Muscle of arm (tissue), 12 donors: ENCODE measurements around the gene FOXA2. TPM values are rescaled to one million over a fixed set of nuclear protein-coding genes. Genes with fewer than 3 reads are reported as not detected.

Experiments
- DNase-seq: peaks from one replicate; pipeline ENCODE4 v3.0.0-alpha.2; 2013
- polyA plus RNA-seq, 12 donors: library from polyadenylated mRNA; unstranded; fragments of 120-200 nt; gene quantifications; one replicate each; pipeline ENCODE4 v1.2.1, GENCODE V29; 2013; ENCODE audit not compliant: insufficient read length in 12 of 12

Gene FOXA2
- polyA plus RNA-seq, 12 donors = not detected

- DNase-seq = no peak
Measured at GRCh38 chr20:22584922-22585785, 782 bp upstream of the FOXA2 start.

- no peak for DNase-seq
Measured at GRCh38 chr20:22583773-22584521, 425 bp downstream of the FOXA2 start.

DNA sequence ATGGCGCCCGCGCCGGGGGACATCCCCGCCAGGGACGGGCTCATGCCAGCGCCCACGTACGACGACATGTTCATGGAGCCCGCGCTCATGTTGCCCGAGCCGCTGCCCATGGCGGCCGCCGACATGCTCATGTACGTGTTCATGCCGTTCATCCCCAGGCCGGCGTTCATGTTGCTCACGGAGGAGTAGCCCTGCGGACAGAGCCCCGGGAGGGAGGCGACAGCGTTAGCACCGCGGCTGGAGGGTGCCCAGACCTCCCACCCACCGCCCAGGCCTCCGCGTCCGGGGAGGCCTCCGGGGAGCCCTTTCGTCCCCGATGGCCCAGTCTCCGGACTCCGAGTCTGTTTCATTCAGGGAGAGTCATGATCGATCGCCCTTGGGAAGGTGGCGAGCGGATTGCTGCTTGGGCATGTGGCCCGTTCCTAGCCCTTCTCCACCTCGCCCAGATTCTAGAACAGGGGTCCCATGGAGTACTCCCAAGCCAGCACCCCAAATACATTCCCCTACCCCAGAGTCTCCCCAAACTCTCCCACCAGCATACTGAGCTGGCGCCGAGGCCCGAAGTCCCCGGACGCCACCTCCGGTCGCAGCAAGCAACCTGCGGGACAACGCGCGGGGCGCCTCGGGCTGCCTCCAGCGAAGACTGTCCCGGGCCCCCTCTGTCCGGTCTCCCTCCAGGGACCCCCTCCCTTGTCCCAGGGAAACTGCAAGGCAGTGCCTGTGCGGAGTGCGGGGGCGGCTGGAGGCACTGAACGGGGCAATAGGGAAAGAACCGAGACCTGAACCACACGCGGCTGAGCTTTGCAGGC lies 1.2 kb downstream of the FOXA2 start:
- DNase-seq = no peak

DNA sequence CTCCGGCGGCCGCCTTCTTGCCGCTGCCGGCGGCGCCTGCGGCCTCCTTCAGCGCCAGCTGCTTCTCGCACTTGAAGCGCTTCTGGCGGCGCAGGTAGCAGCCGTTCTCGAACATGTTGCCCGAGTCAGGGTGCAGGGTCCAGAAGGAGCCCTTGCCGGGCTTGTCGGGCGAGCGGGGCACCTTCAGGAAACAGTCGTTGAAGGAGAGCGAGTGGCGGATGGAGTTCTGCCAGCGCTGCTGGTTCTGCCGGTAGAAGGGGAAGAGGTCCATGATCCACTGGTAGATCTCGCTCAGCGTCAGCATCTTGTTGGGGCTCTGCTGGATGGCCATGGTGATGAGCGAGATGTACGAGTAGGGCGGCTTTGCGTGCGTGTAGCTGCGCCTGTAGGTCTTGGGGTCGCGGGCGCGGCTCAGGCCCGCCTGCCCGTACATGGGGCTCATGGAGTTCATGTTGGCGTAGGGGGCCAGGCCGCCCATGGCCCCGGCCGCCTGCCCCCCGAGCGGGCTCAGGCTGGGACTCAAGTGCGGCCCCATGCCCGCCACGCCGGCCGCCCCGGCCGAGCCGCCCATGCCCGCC lies 1.9 kb downstream of the FOXA2 start:
- DNase-seq = no peak

DNA sequence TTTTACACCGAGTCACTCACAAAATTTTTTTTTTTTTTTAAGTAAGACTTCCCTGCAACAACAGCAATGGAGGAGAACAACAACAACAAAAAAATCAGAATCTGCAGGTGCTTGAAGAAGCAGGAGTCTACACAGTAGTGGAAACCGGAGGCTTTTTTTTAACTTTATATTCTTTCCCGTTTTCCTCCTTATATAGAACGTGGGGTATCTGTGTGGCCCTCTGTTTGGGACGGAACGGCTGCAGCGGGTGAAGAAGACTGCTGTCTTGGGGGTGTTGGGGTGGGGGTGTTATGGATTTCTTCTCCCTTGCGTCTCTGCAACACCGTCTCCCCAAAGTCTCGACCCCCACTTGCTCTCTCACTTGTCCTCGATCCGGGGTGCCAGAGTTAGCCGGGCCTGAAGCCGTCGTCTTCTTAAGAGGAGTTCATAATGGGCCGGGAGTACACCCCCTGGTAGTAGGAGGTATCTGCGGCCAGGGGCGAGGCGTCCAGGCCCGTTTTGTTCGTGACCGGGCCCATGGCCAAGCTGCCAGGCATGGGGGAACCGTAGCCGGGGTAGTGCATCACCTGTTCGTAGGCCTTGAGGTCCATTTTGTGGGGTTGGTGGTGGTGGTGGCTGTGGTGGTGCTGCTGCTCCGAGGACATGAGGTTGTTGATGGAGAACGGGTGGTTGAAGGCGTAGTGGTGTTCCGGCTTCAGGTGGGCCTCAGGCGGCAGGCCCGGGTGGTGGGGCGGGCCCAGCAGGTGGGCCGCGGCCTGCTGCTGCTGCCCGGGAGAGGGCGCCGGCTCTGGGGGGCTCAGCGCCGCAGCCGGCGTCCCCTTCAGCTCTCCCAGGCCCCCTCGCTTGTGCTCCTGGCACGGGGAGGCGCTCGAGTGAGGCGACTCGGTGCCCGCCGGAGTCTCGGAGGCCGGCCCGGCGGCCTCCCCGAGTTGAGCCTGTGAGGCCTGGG lies 2.7 kb downstream of the FOXA2 start:
- DNase-seq = no peak

DNA sequence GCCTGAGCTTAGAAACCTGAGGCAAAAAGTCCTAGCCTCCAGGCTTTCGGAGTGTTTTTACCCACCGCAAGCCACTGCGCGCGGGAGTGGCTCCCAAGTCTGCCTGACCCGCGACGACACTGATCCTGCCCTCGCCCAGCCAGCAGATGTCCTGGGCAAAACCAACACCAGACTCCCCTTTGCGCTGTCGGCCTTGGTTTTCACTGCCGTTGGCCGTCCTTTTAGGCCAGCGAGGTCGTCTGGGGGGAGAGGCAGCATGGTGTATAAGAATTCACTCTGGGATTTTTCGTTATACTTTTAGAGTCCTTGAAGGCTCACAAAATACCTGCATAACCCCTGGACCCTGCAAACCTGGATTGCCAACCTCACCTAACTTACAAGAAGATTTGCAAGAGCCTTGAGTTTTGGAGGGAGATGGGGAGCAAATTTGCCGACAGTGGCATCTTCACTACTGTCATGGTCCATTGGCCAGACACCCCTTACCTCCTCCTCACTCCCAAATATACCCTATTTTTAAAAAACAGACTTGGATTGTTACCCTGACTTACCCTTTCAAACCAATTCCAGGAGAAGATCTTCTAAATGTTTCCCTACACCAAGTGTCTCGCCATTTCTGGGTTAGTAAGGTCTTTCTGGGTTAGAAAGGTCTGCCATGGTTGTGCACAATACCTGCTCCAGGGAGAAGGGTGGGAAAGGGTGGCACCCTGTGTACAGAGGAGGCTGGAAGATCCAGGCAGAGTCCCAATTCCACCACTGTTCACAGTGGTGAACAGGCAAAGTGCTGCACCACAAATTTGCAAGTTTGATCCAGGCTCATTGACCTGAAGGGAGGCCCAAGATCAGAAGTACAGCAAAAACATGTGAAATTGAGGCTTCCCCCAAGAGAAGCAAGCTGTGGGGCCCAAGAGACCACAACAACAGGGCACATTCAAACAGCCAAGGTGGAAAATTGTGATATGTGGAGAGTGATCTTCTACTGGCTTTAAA lies 4.4 kb downstream of the FOXA2 start:
- DNase-seq = no peak

GRCh38 chr20:22579119-22579427 lies 5.3 kb downstream of the FOXA2 start:
- DNase-seq = no peak

DNA sequence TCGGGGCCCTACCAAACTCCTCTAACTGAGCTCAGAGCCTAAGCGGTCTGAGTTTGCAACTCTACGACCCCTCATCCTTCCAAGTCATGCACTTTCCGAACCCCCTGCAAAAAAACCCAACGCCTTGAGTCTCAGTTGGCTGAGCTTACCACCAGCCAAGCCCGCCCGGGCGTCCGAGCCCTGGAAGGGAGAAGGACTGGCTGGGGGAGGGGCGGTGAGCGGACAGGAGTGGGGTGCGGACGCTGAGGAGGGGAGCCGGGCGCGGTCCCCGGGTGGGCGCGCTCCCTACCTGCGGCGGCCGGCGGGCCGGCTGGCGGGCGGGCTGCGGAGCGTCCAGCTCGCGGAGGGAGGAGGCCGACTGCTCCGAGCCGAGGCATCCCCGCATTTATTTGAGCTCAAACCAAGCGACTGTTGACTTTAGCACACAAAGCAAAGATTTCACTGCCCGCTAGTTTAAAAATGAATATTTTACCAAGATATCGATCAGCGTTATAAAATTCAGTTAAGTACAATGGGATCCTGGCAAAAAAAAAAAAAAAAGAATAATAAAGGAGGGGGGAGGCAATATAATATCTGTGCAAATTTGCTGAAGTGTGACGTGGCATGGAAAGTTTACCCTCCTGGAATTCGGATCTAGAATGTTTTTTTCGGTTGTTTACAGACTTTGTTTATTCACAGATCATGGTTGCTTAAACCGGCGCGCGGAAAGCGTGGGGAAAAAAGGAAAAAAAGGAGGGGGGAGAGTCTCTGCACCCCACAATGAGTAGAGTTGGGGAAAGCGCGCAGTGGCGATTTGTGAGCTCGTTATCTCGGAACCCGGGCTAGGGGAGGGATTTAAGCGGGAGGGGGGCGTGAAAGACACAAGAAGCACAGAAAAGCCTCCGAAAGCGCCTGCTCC lies 5.9 kb downstream of the FOXA2 start:
- no peak for DNase-seq

DNA sequence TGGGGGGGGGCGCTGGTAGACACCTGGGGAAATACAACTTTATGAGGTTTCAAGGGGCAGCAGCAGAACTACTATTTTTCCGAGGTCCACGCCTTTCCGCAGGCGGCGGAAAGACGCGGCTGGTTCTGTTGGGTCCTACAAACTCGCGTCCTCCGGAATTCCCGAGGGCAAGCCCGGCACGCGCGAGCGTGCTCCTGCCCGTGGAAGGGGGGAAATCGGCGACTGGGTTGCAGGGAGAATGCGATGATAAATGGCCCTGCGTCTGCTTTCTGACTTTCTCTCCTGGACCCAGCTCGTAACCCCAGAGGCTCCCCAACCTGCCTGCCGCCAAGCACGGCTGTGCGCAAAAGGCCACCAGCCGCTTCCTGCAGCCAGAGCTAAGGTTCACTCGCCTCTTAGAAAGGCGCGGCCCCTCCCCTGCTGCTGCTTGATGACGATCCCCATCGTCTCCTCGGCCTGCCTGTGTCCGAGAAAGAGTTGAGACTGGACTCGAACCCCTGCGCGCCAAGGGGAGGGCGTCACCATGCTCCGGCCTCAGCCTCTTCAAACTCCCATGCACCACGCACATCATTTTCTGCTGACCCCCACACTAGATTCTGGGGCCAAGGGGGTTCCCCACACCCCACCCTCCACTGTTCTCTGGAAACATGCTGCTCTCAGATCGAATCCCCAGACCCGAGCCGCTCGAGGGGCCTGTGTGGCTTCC lies 6.7 kb downstream of the FOXA2 start:
- no peak for DNase-seq

DNA sequence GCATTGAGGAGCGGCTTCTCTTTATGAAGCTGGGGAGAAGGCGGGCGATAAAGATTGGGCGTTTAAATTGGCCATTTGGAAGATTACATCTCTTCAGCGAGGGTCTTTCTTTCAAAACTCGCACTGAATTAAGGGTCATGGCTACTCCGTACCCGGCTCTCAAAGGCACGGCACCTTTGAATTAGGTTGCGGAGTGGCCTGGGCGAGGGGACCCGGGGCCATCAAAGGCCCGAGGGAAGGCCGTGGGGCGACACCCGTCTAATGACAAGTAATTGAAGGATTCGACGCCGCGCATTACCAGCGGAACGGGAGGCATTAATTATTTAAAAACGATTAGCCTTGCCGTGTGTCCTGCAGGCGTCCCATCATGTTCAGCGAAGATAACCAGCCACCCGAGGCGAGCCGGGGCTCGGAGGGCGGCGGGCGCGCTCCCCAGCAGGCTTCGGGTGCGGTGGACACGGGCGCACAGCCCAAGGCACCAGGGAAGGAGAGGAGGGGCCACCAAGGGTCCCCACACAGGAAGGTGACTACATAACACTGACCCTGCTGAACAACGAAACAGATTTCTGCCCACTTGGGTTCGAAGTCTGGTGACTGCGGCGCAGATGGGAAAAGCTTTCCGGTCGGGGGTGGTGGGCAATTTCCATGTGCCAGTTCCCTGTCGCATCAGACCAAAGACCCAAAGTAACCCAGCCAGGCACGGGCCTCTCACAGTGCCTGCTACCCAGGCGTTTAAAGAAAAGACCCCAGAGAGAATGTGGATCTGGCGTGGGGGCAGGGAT lies 7.4 kb downstream of the FOXA2 start:
- DNase-seq = no peak

GRCh38 chr20:22576273-22576672 lies 8.1 kb downstream of the FOXA2 start:
- no peak for DNase-seq

- DNase-seq = no peak
Measured at GRCh38 chr20:22575737-22576136, 8.6 kb downstream of the FOXA2 start.

DNA sequence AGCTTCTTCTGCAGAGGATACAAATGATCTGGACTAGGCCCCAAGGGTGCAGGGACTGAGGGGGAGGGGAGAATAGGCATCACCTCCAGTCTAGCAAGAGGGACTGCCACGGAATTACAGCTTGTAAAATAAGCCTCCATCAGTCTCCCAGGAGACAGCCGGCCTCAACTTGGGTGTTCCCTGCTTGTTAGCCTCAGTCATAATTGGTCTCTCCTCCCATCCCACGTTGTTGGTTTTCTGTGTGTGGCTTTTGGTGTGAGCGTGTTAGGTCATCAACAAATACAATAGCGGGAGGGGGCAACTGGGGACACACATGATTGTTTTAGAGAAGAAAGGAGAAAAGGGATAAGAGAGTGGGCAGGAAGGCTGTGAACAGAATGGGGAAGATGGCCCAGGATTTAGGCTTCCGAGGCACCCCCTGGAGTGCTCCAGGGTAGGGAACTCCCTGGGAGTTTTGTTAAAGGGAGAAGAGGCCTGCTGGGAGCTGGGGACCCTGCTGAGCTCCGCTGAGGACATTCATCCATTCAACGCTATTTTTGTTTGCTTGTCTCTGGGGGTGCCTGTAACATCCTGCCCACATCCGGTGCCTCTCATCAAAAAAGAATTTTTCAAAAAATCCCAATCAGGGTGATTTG lies 9.2 kb downstream of the FOXA2 start:
- no peak for DNase-seq

- DNase-seq = no peak
Measured at GRCh38 chr20:22574545-22575086, 9.8 kb downstream of the FOXA2 start.

DNA sequence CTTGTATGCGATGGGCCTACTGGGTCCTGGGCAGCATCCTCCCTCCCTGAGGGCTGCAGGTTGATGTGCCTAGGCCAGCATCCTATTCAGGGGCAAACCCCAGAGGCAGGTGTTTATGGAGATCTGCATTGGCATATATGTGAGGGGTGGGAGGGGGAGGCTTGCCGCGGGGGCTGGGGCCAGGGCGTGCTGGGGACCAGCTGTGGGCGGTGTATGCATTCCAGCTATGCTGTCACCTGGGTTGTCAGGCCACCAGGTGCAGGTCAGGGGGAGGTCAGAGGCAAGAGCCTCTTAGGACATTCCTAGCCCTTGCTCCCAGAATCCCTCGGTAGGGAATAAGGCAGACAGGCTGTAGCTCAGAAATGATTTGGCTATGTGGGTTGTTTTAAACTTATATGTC lies 11.9 kb downstream of the FOXA2 start:
- DNase-seq = no peak

- DNase-seq = no peak
Measured at GRCh38 chr20:22572023-22572422, 12.3 kb downstream of the FOXA2 start.
